Right ventricle myocardium inferior (tissue), 1 donor: ENCODE measurements around the gene FMOD. TPM values are rescaled to one million over a fixed set of nuclear protein-coding genes. Genes with fewer than 3 reads are reported as not detected.

Experiments used
- ATAC-seq: fragments of 200-7000 bp; cut with Tn5 transposase; one replicate; pipeline ENCODE4 v1.9.1; 2020; ENCODE audit warnings: mild to moderate bottlenecking, moderate library complexity
- DNase-seq: peaks from one replicate; pipeline ENCODE4 v3.0.0; 2021; ENCODE audit errors: missing footprints
- intact Hi-C: fragments of 100-400 bp; cut with DNase I; formaldehyde crosslinking; loops from one replicate; pipeline ENCODE4 v1.11.0; 2022
- total RNA-seq: library from RNA; stranded (reverse); fragmentation: NEBNext Ultra II Directional; extraction: Animal tissue kit (Norgen Biotek cat#: 25700); gene quantifications from one replicate; pipeline ENCODE4 v1.2.1, GENCODE V29; 2021
- donor health status: DM: no; HTN: yes; CAD: no; lungs with severe emphysema.

FMOD gene
- total RNA-seq, 1 donor from 2014 or later, result 7.7 TPM

DNA sequence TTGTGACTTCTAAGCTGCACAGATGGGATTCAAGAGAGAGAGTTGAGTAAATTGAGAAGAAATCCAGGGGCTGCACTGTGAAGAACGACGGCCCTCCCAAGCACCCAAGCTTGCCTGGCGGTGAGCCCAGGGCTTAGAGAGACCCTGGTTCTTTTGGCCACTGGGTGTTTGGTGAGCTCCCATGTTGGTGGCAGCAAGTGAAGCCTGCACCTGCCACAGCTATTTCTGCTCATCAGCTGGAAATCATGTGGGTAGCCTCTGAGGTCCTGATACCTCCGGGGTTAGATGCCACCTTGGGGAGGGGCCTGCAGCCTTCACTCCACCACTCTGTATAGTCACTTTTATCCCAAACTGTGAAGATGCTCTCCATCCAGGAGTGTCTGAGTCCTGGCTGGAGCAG lies 51.8 kb downstream of the FMOD start:
- ATAC-seq (no peak), DNase-seq (no peak)
- intact Hi-C loops, result no loop called here

DNA sequence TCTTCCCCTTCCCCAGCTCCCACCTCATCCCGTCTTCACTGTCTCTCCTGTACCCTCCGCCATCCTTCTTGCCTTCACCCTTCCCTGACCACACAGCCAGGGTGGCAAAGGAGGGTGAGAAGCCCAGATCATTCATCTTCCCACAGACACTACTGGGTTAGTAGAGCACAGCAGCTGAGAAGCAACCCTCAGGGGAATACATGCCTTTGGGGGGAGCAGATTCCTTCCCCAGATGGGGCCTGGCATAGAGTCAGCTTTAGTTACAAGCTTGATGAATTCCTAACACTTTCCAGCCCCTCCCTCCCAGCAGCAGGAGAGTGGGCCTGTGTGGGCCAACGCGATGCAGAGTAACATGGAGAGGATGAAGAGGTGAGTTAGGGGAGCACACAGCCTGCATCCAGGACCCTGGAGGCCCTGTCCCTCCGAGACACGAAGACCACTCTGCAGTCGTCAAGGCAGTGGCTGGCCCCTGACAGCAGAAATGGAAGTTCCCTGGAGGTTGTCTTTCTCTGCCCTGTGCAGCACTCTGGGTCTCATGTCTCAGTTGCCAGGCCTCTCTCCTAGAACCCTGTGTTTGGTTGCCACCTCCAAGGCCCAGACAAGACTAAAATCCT lies 54.4 kb downstream of the FMOD start:
- intact Hi-C loops, result no loop called here
- DNase-seq (no peak), ATAC-seq (no peak)

DNA sequence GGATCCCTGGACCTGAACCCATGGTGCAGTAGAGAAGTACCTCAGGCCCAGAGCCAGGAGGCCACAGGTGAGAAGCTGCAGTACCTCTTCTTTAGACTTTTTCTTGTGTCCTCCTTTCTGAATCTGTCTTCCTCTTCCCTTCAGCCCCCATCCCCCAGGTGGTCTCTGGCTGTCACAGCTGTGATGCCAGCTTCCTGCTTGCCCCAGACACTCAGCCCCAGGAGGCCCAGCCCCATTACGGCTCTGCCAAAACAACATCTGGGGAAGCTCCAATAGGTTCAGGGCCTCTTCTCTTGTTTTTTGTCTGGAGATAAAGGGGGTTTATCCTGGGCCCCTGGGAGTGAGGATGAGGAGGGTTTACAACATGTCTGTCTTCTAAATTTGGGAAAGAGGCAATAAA lies 55.1 kb downstream of the FMOD start:
- ATAC-seq (no peak), DNase-seq (no peak)
- intact Hi-C loops, result no loop called here

DNA sequence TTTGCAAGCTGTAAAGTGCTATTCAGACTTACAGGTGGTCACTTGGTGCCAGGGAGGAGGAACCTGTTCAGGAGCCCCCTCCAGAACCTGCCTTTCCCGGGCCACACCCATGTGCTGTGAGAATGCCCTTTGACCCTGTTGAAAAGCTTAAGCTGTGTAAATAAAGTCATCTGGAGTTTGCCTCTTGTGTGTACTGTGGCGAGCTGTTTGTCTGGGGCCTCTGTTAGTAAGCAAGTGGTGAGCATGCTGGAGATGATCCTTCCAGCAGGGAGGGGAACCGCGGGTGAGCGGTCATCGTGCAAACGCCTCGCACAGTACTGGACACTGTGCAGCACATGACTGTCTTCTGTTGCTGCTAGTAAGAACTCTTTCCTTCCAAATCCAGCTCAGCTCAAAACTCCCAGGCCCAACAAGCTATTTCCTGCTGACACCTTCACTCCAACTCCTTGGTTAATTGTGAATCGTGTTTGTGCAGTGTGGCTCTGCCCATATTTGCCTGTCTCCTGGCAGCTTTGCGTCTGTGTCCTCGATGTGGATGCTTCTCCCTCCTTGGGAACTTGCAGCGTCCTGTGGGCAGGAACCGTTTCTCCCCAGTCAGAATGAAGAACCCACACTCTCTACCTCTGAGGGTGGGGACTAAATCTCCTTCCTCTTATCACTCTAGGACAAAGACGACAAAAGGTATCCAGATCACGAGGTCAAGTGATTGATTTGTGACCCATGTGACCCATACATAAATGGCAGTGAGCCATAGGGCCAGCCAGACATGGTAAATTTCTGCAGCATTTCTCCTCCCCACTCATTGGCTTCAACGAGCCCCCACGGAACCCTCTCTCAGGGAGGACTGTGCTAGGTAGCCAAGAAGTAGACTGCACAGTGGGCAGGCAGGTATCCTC lies 59.5 kb downstream of the FMOD start:
- DNase-seq (no peak), ATAC-seq (no peak)
- intact Hi-C loops, result no loop called here

Other genes with a start within 250 kb of the FMOD start
- gene ADORA1, start 223.4 kb downstream of the FMOD start, total RNA-seq, result 19.0 TPM
- not detected for gene MYBPH, start 175.3 kb downstream of the FMOD start, total RNA-seq
- 0.46 TPM for gene CHI3L1, start 164.4 kb downstream of the FMOD start, total RNA-seq
- 0.51 TPM for gene CHIT1, start 121.4 kb downstream of the FMOD start, total RNA-seq
- gene BTG2, start 45.6 kb downstream of the FMOD start, total RNA-seq, result 44.8 TPM
- gene PRELP, start 124.7 kb upstream of the FMOD start, total RNA-seq, result 27.1 TPM
- gene OPTC, start 143.0 kb upstream of the FMOD start, total RNA-seq, result not detected